Suppressor macrophage treated with lipopolysaccharide for 1 hour (primary cell): Measurements from ENCODE around the gene GRIN2D.
A peak's percentile ranks its signal among the peaks of the same experiment; 100 is the strongest.

Experiments
- DNase-seq, 3 donors: peaks; one replicate each; pipeline ENCODE4 v3.0.0-alpha.2; 2020 to 2022

Gene GRIN2D

DNA sequence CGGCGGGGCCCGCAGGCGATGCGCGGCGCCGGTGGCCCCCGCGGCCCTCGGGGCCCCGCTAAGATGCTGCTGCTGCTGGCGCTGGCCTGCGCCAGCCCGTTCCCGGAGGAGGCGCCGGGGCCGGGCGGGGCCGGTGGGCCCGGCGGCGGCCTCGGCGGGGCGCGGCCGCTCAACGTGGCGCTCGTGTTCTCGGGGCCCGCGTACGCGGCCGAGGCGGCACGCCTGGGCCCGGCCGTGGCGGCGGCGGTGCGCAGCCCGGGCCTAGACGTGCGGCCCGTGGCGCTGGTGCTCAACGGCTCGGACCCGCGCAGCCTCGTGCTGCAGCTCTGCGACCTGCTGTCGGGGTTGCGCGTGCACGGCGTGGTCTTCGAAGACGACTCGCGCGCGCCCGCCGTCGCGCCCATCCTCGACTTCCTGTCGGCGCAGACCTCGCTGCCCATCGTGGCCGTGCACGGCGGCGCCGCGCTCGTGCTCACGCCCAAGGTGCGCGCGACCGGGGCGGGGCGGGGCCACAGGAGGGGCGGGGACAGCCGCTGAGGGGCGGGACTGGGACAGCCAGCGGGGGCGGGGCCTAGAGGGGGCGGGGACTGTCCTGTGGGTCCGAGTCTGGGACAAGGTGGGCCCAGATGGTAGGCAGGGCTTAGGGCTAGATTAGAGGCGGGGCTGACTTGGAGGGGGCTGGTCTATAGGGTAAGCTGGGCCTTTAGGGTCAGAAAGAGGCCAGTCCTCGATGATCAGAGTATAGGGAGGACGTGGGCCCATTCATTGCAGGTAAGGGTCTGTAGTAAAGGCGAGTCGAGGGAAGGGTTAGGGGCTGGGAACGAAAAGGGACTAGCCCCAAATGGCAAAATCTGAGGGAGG, 5.1 kb downstream of the GRIN2D start:
- DNase-seq, result peak; percentile 69 to 85 (median 70)

DNA sequence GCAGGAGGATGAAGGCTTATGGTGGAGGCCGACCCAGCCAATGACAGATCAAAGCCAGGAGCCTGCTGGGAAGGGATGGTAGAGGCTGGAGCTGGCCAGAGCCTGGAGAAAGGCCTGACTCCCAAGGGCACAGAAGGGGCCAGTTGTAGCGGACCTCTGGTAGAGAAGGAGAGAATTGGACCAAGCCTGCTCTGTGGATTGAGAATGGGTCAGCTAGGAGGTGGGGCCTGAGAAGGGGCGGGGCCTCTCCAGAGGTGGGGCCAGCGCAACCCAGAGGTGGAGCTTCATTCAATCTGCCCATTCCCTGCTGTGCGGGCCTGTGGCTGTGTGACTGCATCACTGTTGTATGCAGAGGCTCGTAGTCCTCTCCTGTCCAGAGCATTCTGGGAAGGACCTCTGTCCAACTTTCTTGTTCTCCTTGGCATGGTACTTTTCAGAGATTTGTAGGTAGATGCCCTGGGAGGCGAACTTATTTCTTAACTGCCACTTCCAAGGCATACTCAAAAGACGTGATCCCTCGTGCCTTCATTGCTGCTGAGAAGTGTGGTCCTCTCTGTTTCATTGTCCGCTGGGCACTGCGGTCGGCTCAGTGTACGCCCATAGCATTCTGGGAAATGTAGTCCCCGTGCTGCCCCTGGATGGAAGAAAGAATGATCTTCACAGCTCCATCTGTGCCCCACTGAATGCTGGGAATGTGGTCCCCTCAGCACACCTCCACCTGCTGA, 6.7 kb downstream of the GRIN2D start:
- peak in 1 of 3 donors; percentile 27 for DNase-seq

DNA sequence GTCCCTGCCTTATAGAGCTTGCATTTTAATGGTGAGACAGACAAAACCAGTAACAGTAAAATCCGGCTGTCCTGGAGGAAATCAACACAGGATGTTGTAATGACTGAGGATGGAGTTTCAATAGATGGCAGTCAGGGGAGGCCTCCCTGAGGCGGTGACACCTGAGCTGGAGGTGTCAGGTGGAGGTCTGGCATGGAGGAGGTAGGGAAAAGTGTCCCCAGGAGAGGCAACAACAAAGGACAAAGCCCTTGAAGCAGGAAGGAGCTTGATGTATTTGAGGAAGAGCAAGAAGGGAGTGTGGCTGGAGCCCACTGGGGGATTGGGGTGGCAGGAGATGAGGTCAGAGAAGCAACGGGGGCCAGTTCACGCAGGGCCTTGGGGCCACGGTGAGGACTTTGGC, 7.8 kb downstream of the GRIN2D start:
- no peak for DNase-seq

DNA sequence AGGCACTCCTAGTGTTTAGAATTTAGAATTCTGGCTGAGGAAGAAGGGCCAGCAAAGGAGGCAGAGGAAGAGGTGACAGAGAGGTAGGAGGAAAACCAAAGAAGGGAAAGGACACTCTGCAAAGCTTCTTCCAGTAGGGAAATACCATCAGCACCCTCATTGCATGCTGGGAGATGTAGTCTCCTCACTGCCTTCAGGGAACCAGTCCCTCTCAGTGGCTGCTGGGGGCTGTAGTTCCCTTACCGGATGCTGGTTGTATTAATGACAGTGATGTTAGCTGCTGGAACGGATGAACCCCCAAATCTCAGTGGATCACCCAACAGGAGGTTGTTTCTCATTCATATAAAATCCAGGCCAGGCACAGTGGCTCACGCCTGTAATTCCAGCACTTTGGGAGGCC, 10.1 kb downstream of the GRIN2D start:
- DNase-seq, result peak; percentile 80 to 82 (median 82)

DNA sequence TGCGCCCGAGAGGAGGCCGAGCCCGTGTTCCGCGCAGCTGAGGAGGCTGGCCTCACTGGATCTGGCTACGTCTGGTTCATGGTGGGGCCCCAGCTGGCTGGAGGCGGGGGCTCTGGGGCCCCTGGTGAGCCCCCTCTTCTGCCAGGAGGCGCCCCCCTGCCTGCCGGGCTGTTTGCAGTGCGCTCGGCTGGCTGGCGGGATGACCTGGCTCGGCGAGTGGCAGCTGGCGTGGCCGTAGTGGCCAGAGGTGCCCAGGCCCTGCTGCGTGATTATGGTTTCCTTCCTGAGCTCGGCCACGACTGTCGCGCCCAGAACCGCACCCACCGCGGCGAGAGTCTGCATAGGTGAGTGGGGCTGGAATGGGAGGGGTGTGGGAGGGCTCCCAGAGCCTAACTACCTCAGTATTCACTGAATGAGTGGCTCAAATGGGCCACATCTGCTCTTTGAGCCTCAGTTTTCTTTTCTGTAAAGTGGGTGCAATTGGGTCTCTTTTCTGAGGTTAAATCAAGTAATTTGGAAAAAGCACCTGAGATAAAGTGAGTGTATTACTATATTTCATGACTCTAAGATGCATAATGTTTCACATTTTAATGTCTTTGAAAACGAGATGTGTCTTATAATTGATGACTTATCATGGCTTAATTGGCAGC, 11.7 kb downstream of the GRIN2D start:
- no peak for DNase-seq

DNA sequence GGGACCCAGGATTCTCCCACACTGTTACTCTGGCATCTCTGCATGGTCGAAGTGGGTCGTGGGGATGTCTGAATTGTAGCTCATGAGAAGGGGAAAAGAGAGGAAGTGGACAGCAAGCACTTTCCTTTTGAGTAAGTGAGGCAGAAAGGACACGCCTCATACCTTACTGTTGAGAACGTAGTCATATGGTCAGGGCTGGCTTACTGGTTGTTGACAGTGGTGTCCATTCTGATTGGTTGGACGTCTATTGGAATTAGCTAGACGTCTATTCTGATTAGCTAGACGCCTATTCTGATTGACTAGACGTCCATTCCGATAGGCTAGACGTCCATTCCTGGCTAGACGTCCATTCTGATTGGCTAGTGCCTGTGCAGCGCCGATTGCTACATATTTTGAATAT, 12.4 kb downstream of the GRIN2D start:
- no peak for DNase-seq

DNA sequence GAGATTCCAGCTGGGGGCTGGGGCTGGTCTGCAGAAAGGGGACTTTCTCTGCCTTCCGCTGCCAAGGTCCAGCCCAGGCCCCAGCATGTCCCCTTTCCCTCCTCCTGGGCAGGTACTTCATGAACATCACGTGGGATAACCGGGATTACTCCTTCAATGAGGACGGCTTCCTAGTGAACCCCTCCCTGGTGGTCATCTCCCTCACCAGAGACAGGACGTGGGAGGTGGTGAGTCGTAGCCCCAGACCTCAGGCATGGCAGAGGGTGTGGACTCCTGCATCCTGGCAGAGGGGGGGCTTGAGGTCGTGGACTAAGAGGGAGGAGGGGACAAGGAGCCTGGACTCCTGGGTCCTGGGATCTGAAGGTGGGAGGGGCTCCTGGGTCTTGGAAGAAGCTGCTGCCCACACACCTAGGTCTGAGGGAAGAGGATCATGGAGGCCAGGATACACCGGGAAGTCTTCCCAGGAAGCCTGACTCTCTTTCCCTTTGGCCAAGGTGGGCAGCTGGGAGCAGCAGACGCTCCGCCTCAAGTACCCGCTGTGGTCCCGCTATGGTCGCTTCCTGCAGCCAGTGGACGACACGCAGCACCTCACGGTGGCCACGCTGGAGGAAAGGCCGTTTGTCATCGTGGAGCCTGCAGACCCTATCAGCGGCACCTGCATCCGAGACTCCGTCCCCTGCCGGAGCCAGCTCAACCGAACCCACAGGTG, 20.6 kb downstream of the GRIN2D start:
- no peak for DNase-seq

DNA sequence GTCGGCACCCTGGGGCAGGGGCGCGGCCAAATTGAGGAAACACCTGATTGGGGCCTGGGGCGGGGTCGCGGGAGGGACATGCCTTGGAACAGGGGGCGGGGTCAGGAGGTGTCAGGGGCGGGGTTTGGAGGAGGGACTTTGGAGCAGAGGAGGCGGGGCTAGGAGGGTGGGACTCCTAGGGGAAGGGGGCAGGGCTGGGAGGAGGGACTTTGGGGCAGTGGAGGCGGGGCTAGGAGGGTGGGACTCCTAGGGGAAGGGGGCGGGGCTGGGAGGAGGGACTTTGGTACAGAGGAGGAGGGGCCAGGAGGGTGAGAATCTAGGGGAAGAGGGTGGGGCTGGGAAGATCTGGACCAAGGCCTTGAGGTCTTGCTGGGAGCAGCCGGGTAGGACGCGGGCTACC, 21.9 kb downstream of the GRIN2D start:
- peak; percentile 89 to 98 (median 95) for DNase-seq

DNA sequence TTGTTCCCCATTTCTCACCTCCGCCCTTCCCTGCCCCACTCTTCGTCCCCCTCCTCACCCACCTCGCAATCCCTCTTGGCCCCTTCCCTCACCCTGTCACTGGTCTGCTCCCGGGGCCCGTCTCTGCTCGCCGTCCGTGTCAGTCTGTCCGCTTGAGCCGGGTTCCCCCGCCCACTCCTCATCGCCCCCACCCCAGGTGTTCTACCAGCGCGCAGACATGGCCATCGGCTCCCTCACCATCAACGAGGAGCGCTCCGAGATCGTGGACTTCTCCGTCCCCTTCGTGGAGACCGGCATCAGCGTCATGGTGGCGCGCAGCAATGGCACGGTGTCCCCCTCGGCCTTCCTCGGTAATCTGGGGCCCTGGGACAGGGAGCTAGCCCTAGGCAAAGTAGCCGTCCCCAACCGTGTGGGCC, 22.3 kb downstream of the GRIN2D start:
- no peak for DNase-seq

DNA sequence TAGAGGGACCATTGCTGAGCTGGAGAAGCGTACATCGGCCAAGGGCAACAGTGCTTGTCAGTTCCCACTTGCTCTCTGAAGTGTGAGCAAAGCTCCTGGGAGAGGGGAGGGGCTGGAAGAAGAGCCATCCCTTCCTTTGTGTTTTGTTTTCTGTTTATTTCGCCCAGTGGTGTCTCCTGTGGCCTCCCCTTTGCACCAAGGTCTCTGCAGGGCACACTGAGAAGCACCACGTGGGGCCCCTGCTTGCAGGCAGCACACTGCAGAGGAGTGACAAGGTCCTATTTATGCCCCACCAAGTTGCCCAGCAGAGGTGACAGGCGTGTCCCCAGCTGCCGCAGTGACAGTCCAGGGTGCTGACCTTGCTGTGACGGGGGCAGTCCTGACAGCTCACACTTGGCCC, 24.0 kb downstream of the GRIN2D start:
- no peak for DNase-seq

DNA sequence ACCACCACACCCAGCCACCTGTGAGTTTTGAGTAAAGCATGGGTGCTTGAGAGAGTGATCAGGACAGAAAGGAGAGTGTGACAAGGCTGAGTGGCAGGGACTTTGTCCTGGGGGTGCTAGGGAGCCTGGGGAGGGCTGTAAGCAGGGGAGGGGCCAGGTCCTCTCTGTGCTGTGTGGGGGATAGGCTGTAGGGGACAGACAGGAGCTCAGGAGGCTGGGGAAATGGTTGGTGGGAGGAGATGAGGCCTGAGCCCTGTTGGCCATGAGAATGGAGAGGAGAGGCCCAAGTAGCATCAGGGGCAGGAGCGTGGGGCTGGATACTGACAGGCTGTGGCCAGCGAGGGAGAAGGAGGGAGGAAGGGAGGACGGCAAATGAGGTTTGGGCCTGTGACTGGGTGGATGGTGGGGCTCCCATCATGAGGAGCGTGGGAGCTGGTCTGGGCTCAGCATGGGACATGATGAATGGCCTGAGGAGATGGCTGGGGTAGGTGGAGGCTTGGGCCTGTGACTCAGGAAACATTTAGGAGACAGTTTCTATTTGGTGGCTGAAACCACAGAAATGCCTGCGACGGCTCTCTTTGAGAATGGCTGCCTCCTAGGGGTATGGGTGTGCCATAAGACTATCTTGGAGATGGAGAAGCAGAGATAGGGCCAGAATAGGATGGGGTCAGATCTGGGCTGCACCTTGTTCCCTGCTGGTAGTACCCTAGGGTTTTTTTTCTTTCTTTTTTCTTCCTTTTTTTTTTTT, 25.0 kb downstream of the GRIN2D start:
- DNase-seq, result peak; percentile 43 to 52 (median 44)

DNA sequence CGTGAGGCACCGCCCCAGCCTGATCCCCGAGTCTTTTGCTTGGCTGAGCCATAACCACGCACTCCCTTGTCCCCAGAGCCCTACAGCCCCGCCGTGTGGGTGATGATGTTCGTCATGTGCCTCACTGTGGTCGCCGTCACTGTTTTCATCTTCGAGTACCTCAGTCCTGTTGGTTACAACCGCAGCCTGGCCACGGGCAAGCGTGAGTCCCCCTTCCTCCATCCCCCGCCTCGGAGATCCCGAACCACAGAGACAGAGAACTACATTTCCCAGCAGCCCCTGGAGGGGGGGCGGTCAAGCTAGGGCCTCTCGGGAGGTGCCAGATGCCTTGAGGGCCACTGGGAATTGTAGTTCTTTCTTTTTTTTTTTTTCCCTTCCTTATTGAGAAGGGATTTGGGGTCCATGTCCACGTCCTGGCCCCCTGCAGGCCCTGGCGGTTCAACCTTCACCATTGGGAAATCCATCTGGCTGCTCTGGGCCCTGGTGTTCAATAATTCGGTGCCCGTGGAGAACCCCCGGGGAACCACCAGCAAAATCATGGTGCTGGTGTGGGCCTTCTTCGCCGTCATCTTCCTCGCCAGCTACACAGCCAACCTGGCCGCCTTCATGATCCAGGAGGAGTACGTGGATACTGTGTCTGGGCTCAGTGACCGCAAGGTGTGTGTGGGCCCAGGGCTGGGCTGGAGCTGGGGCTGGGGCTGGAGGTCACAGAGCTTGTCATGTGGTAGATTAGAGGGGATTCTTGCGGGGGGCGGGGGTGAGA, 25.9 kb downstream of the GRIN2D start:
- DNase-seq, result peak; percentile 67 to 83 (median 71)

DNA sequence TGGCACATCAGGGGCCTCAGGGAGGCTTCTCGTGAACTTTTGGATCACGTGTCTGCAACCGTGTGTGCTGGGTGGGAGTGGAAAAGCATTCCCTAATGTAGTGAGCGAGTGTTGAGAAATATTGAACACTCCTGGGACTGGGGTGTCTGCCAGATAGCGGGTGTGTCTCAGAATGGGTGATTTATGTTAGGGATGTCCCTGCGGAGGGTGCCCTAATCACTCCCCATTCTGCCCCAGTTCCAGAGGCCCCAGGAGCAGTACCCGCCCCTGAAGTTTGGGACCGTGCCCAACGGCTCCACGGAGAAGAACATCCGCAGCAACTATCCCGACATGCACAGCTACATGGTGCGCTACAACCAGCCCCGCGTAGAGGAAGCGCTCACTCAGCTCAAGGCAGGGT, 28.1 kb downstream of the GRIN2D start:
- DNase-seq, result no peak

DNA sequence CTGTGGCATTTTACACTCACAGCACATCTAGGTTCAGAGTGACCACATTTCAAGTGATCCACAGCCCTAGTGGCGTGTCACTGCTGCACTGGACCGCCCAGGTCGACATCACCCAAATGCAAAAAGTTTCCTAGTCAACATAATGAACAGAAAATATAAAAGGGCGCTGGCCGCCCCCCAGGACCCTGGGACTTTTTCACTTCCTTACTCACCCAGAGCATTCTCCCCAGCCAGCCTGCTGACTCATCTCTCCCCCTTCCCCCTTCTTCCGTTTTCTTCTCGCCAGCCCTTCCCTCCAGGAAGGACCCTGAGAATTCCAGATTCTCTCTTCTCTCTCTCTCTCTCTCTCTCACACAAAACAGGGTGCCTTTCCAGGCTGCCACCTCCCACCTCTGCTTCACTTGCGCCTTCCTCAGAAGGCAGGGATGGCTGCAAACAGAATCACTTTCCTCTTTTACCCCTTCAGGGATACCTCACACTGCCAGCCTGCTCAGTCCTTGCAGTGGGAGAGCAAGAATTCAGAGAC, 31.3 kb downstream of the GRIN2D start:
- peak; percentile 86 to 90 (median 86) for DNase-seq

DNA sequence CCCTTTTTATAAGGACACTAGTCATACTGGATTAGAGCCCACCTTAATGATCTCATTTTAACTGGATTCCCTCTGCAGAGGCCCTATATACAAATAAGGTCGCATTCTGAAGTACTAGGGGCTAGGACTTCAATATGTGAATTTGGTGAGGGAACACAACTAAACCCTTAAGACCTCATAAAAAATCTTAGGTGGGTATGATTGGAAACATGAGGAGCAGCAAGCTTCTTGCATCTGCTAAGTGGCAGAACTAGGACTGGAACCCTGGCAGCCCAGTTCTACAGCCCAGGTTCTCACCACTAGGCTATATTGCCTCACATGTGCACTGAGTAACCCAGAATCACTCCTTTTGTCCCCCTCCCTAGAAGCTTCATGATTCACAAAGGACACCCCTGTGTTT, 35.2 kb downstream of the GRIN2D start:
- DNase-seq, result peak in 1 of 3 donors; percentile 31

DNA sequence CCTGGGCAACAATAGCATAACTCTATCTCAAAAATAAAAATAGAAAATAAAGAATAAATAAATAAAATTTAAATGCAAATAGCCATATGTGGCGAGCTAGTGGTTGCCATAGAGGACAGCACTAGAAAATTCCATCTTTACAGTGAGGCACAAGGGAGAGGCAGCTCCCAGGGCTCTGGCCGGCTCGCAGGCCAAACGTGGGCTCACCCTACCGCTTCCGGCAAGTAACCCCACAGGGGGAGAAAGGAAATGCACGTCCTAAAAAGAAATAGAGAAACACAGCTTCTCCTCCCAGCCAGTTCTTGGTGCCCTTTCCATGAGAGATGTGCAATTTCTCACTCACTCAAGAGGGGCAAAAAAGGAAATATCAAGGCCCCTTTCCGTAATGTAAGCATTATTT, 39.9 kb downstream of the GRIN2D start:
- peak in 1 of 3 donors; percentile 19 for DNase-seq

DNA sequence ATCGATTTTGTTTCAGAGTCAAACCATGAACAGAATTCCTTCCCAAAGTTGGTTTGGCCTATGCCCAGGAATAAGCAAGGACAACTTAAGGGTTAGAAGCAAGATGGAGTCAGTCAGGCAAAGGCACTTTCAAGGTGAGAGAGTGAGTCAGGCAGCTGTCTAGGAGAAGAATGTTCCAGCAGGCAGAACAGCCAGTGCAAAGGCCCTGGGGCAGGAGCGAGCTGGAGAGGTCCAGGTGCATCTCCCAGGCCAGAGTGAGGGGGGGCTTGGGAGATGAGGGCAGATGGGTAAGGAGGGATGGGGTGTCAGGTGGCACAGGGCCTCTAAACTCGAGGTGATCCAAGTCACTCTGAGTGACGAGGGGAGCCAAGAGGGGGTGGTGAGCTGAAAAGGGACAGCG, 43.1 kb downstream of the GRIN2D start:
- DNase-seq, result no peak

DNA sequence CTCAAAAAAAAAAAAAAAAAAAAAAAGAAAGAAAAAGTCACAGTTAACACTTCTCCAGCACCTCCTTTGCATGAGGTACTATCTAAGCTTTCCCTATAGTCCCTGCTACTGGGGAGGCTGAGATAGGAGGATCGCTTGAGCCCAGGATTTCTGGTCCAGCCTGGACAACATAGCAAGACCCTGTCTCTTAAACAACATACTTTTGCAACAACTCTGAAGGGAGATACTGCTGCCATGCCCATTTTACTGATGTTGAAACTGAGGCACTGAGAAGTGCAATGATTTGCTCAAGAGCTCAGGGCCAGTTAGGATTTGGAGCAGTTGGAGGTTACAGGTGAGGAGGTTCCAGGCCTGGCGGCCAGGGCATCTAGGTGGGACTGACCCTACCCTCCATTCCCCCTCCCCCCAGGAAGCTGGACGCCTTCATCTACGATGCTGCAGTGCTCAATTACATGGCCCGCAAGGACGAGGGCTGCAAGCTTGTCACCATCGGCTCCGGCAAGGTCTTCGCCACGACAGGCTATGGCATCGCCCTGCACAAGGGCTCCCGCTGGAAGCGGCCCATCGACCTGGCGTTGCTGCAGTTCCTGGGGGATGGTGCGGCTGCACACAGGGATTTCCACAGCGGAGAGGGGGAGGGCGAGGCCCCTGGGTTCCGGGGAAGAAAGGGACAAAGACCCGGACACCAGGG, 48.0 kb downstream of the GRIN2D start:
- no peak for DNase-seq

DNA sequence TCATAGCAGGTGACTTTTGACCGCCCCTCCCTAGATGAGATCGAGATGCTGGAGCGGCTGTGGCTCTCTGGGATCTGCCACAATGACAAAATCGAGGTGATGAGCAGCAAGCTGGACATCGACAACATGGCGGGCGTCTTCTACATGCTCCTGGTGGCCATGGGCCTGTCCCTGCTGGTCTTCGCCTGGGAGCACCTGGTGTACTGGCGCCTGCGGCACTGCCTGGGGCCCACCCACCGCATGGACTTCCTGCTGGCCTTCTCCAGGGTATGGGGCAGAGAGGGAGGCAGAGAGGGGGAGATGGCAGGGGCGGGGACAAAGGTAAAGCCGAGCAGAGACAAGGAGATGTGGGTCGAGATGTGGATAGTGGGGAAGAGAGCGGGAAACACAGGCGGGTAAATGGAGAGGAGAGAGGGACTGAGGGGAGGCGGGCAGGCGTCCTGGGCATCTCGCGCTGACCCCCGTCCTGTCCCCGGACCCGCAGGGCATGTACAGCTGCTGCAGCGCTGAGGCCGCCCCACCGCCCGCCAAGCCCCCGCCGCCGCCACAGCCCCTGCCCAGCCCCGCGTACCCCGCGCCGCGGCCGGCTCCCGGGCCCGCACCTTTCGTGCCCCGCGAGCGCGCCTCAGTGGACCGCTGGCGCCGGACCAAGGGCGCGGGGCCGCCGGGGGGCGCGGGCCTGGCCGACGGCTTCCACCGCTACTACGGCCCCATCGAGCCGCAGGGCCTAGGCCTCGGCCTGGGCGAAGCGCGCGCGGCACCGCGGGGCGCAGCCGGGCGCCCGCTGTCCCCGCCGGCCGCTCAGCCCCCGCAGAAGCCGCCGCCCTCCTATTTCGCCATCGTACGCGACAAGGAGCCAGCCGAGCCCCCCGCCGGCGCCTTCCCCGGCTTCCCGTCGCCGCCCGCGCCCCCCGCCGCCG, 48.9 kb downstream of the GRIN2D start:
- no peak for DNase-seq
